Measurements from ENCODE around the gene GHSR.

Gene GHSR, protein sequence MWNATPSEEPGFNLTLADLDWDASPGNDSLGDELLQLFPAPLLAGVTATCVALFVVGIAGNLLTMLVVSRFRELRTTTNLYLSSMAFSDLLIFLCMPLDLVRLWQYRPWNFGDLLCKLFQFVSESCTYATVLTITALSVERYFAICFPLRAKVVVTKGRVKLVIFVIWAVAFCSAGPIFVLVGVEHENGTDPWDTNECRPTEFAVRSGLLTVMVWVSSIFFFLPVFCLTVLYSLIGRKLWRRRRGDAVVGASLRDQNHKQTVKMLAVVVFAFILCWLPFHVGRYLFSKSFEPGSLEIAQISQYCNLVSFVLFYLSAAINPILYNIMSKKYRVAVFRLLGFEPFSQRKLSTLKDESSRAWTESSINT

DNA sequence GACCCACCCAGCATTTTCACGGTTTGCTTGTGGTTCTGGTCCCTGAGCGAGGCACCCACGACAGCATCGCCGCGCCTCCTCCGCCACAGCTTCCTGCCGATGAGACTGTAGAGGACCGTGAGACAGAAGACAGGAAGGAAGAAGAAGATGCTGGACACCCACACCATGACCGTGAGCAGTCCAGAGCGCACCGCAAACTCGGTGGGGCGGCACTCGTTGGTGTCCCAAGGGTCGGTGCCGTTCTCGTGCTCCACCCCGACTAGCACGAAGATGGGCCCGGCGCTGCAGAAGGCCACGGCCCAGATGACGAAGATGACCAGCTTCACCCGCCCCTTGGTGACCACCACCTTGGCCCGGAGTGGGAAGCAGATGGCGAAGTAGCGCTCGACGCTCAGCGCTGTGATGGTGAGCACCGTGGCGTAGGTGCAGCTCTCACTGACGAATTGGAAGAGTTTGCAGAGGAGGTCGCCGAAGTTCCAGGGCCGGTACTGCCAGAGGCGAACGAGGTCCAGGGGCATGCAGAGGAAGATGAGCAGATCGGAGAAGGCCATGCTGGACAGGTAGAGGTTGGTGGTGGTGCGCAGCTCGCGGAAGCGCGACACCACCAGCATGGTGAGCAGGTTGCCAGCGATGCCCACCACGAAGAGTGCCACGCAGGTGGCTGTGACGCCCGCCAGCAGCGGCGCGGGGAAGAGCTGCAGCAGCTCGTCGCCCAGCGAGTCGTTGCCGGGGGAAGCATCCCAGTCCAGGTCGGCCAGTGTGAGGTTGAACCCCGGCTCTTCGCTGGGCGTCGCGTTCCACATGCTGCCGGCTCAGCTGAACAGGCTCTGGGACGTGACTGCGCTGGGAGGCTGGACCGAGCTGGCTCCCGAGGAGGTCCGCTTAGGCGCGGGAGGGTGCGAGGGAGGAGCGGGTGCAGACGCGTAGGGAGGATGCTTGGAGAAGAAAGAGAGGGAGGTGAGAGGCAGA is at the start of gene GHSR:
Gene GHSR (minus strand): TSS at position 846 of the 969 bp plus-strand sequence. CDS start 43 bp downstream, at position 803.
- DNase-seq, result no peak

DNA sequence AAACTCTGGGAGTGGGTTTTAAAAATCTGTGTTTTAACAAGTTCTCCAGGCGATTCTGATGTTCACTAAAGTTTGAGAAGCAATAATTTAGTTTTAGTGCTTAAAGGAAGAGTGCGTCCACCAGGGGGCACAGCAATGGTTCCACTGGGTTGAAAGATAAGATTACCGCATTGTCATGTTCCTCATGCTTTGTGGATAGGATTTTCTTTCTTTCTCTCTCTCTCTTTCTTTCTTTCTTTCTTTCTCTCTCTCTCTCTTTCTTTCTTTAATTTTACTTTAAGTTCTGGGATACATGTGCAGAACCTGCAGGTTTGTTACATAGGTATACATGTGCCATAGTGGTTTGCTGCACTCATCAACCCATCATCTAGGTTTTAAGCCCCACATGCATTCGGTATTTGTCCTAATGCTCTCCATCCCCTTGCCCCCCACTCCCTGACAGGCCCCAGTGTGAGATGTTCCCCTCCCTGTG is 42.0 kb upstream of the GHSR start:
- DNase-seq, result peak in 1 of 2 experiments; percentile 64

GRCh38 chr3:172478116-172478515 is 29.9 kb upstream of the GHSR start:
- no peak for DNase-seq

DNA sequence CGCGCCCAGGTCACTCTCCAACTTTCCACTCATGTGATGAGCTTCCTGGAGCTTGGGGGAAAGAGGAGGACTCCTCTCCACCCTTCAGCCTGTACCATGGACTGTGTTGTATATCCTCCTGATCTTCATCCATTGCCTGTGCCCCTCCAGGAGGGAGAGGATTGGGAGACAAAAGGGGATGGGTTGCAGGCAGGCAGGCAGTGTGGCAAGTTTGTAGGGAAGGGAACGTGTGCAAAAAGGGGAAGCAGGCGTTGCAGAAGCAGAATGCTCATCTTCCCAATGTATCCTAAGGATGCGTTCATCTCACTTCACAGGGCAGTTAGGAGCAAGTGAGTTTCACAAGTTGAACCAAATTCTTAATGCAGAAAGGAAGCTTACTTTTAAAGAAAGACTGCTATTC is 28.1 kb upstream of the GHSR start:
- no peak for DNase-seq

- DNase-seq, result no peak
These were observed 27.4 kb upstream of the GHSR start for GRCh38 chr3:172475703-172476102.

DNA sequence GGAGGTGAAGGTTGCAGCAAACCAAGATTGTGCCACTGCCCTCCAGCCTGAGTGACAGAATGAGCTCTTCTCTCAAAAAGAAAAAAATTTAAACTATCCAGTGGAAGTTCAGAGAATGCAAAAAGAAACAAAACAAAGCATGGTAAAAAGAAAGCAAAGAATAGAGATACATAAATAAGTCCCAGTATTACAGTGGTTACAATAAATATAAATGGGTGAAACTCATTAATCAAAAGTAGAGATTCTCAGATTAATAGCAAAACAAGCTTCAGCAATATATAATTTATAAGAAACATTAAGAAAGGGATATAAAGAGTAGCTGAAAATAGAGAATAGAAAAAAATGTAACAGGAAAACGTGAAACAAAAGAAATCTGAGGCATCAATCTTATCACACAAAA is 23.6 kb upstream of the GHSR start:
- DNase-seq, result no peak

DNA sequence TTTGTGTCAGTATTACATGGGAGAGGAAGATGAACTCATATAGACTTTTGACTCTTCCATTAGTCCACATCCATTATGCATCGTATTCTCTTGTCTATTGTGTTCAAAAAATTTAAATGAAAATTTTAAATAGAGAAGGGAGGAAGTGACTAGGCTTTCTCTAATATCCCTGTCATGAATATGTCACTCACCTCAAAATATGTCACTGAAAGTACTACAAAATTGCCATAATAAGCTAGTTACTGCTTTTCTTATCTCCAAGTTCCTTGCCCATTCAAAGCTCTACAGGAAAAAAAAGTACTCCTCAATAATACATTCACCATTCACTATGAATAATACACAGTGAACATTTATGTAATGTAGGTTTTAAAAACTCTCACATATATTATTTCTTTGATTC is 22.3 kb upstream of the GHSR start:
- no peak for DNase-seq

DNA sequence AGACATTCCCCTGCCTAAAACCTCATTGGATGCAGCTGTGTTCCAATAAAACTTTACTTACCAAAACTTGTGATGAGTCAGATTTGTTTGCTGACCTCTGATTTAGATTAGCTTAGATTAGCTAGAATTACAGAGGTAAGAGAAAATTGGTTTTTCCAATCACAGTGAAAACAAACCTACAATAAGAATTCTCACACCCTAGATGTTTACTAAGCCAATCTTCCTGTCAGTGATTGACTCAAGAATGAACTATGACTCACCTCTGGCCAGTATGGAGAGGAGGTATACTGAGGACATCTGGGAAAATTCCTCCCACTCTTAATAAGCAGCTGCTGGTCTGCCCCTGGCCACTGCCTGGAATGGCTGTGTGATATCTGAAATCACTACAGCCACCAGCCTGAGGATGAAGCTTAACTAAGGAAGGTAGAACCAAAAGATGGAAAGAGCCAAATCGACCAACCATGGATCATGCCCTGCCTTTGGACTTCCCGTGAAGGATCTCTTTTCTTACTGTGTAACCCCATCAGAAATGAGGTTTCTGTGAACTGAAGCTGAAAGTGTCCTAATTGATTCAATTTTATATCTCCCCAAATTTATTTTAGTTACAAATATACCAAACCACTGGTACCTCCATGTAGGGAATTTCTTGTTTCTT is 19.0 kb upstream of the GHSR start:
- peak in 1 of 2 experiments; percentile 38 for DNase-seq

DNA sequence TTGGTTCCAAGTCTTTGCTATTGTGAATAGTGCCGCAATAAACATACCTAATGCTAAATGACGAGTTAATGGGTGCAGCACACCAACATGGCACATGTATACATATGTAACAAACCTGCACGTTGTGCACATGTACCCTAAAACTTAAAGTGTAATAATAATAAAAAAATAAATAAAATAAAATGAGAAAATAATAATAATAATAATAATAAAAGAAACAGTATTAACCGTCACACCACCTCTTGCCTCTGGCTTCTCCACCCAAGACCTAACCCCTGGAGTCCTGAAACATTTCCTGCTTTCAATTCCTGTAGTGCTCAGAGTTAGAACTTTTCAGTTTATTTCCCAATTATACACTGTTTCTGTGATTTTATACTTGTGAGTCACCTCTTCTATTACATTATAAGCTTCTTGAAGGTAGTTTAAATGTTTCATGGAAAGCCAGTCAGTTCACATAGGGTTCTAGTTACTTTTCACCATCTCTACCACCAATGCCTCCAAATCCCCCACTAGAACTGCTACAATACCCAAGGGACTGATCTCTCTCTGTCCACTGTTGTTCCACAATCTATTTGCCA is 18.4 kb upstream of the GHSR start:
- DNase-seq, result no peak

GRCh38 chr3:172465281-172465680 is 17.0 kb upstream of the GHSR start:
- no peak for DNase-seq

GRCh38 chr3:172464306-172464705 is 16.1 kb upstream of the GHSR start:
- DNase-seq, result no peak

DNA sequence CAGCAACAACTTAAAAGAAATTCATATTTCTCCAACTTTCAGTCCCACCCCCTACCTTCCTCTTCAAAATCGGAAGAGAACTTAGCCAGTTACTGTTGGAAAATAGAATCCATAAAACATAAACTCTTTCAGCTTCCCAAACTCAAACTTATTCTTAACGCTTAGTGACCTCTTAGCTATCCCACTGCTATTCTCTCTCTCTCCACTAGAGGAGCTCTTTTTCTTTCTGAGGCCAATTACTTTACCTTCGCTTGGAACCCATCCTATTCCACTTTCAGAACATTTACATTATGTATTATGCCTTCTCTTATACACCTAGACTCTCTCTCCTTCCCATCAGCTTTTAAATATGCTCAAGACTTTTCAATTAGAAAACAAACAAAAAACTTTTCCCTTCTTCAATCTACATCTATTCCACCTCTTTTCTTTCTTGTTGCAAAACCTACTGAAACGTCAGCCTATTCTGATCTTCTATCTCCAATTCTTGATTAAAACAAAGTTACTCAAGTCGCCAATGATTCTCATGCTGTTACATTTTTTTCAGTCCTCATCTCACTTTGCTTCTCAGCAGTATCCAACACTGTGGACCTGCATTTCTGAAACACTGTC is 13.4 kb upstream of the GHSR start:
- DNase-seq, result peak in 1 of 2 experiments; percentile 73

DNA sequence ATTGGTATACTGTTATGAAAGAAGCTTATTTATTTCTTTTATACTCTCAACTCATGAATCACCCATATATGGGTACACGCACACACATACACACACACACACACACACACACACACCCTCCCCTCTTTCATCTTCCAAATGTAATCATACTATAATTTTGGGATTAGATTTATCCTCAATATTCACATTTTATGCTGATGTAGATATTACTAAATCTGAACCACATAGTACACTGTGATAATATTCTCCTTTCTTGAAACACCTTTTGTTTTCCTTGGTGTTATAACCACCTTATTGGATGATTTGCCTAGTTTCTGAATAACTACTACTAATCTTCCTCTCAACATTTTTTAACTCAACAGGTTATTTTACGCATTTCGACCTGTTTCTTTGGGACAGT is 8.1 kb upstream of the GHSR start:
- no peak for DNase-seq

GRCh38 chr3:172454180-172454579 is 5.9 kb upstream of the GHSR start:
- no peak for DNase-seq

GRCh38 chr3:172449466-172450149 is 1.4 kb upstream of the GHSR start:
- DNase-seq, result no peak

DNA sequence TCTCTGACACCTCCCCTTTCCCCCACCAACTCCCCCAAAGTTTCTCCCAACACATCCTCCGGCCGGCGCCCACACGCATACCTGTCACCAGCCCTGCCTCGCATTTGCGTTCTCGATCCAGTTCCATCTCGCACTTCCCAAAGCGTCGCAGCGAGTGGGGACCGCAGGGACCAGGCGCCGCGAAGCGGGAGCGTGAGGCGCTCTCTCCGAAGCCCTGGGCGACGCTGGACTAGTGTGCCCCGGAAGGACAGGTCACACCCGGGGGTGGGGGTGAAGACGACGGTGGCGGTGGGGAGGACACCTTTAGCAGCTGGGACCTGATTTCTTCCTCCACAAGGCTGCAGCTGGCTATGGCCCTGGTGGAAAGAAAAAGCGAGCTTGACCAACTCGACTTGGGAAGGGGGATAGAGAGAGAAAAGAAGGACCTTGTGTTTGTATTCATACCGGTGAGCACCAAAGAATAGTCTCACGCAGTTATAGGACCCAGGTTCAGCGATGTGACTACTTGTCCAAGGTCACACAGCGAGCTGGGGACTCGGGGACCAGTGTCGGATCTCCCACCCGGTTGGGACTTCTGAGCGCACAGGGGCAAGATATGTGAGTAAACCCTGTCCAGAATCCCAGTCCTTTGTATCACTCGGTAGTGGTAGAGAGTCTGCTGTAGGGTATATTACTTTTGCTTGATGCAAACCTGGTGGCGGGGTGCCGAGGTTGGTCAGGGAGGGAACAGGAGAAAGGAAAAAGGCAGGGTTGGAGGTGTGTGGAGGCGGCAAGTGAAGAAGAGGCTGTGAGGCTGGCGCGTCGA is 607 bp upstream of the GHSR start:
- DNase-seq, result no peak

DNA sequence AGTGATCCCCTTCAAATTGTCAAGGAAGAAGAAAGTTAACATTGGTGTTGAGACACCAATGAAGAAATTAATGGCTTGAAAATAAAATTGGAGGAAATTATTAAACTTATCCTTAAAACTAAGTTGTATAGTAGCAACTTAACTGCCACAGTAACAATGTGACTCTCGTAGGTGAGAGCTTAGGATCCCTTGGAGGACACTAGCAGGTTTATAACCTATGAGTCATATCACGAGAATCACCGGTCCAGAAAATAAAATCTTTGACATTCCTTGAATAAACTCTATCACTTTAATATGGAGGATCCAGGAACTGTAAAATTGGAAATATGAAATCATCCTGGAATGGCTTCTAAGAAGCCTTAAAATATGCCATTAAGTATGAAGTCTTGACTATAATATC is 2.1 kb downstream of the GHSR start:
- no peak for DNase-seq

- no peak for DNase-seq
These were observed 3.4 kb downstream of the GHSR start for GRCh38 chr3:172444821-172445220.

DNA sequence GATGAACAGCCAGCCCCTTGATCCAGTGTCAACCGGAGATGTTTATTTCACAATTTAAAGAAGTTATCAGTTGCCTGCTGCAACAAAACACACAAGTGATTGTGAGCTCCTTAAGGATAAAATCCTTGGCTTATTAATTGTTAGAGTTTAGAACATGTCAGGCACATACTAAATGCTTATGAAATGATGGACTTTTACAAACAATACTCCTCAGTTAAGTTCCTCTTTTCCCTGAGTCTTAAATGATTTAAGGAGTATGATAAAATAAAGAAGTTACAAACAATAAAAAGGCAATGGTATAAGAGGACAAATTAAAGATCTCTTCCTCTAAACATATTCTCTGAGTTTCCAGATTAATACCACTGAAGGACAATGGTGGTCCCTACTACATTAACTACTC is 5.7 kb downstream of the GHSR start:
- DNase-seq, result no peak

GRCh38 chr3:172441581-172441980 is 6.7 kb downstream of the GHSR start:
- no peak for DNase-seq

DNA sequence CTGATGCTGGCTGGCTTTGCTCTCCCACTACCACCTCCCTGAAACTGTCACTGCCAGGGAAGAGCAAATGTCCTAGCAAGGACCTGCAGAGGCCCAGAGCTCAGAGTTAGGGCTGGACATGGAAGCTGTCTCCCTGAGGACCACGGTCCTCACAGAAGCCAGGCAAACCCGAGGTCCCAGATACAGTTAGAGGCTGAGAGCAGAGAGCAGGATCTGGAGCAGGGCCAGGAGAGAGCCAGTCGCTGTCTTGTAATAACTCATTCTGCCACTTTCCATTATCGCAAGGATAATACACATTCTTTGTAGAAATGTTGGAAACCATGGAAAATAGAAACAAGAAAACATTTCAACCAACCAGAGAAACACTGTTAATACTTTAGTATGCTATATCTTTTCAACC is 10.1 kb downstream of the GHSR start:
- DNase-seq, result no peak
